HEK293 (cell line): Measurements from ENCODE around the gene MLLT10.

ENCODE experiments used
- CTCF ChIA-PET: fragments of 350-600 bp; formaldehyde crosslinking; extraction: SDS; loops from one replicate; lab custom pipeline; 2021; ENCODE audit warnings: antibody characterized with exemption; lab: Yijun Ruan, JAX
- POLR2A ChIA-PET: fragments of 300-600 bp; formaldehyde crosslinking; extraction: SDS; loops from one replicate; lab custom pipeline; 2020; ENCODE audit warnings: antibody characterized with exemption, inconsistent platforms; lab: Yijun Ruan, JAX
- H3K27ac ChIP-seq: fragments of 200-500 bp; sonication (Bioruptor generic); 2 replicates; pipeline ENCODE4 v1.5.1; 2014; ENCODE audit warnings: low read depth, low read length, control low read depth, inconsistent platforms; ENCODE audit errors: extremely low read depth
- H3K36me3 ChIP-seq, 2 experiments: fragments of 200-500 bp in 1 of 2; sonication (Bioruptor generic) in 1 of 2; 1 replicate in 1 of 2; 2 replicates in 1 of 2; pipeline ENCODE4 v1.5.1; 2014 to 2017; ENCODE audit warnings: inconsistent platforms in 2 of 2, low read length in 2 of 2; ENCODE audit not compliant: control insufficient read depth in 2 of 2, insufficient read depth in 1 of 2
- H3K4me1 ChIP-seq: fragments of 200-500 bp; sonication (Bioruptor generic); 2 replicates; pipeline ENCODE4 v1.5.1; 2014; ENCODE audit warnings: mild to moderate bottlenecking, low read length, inconsistent platforms; ENCODE audit not compliant: control insufficient read depth, insufficient read depth
- H3K4me3 ChIP-seq: 2 replicates; pipeline ENCODE4 v1.5.1; 2011; ENCODE audit warnings: low read depth, mild to moderate bottlenecking, control low read depth, low read length, moderate library complexity
- H3K9me3 ChIP-seq: fragments of 200-500 bp; sonication (Bioruptor generic); 2 replicates; pipeline ENCODE4 v1.5.1; 2014; ENCODE audit warnings: low read depth, low read length, inconsistent platforms; ENCODE audit not compliant: control insufficient read depth, insufficient read depth
- PRDM1 ChIP-seq: fragments of 450-650 bp; formaldehyde crosslinking; IDR thresholded peaks from 2 replicates; pipeline ENCODE4; 2016; ENCODE audit warnings: missing biosample characterization, missing genetic modification characterization
- TCF7L2 ChIP-seq: IDR thresholded peaks from 2 replicates; pipeline ENCODE4 v1.6.1; 2011; ENCODE audit warnings: low read depth, mild to moderate bottlenecking, inconsistent platforms, low read length, moderate library complexity, borderline replicate concordance
- ZBTB17 ChIP-seq: fragments of 450-650 bp; formaldehyde crosslinking; IDR thresholded peaks from 2 replicates; pipeline ENCODE4 v1.5.1; 2016; ENCODE audit warnings: missing biosample characterization, missing genetic modification characterization
- ZBTB7A ChIP-seq: fragments of 450-650 bp; formaldehyde crosslinking; IDR thresholded peaks from 2 replicates; pipeline ENCODE4 v1.5.1; 2016; ENCODE audit warnings: low read depth, missing biosample characterization, missing genetic modification characterization
- ZFP3 ChIP-seq: fragments of 450-650 bp; formaldehyde crosslinking; IDR thresholded peaks from 2 replicates; pipeline ENCODE4 v1.5.1; 2016; ENCODE audit warnings: low read depth, missing biosample characterization, missing genetic modification characterization
- ZIC2 ChIP-seq: fragments of 450-650 bp; formaldehyde crosslinking; IDR thresholded peaks from 2 replicates; pipeline ENCODE4 v1.5.1; 2016; ENCODE audit warnings: missing biosample characterization, missing genetic modification characterization
- ZNF133 ChIP-seq: fragments of 450-650 bp; formaldehyde crosslinking; IDR thresholded peaks from 2 replicates; pipeline ENCODE4 v1.5.1; 2016; ENCODE audit warnings: missing biosample characterization, missing genetic modification characterization
- ZNF146 ChIP-seq: fragments of 450-650 bp; formaldehyde crosslinking; IDR thresholded peaks from 2 replicates; pipeline ENCODE4 v1.5.1; 2016; ENCODE audit warnings: missing biosample characterization, missing genetic modification characterization
- ZNF169 ChIP-seq: fragments of 450-650 bp; formaldehyde crosslinking; IDR thresholded peaks from 2 replicates; pipeline ENCODE4 v1.5.1; 2016; ENCODE audit warnings: missing biosample characterization, missing genetic modification characterization
- ZNF2 ChIP-seq: fragments of 450-650 bp; formaldehyde crosslinking; IDR thresholded peaks from 2 replicates; pipeline ENCODE4 v1.5.1; 2016; ENCODE audit warnings: missing biosample characterization, missing genetic modification characterization
- ZNF354C ChIP-seq: fragments of 450-650 bp; formaldehyde crosslinking; IDR thresholded peaks from 2 replicates; pipeline ENCODE4 v1.5.1; 2016; ENCODE audit warnings: missing biosample characterization, missing genetic modification characterization, low read depth, borderline replicate concordance
- ZNF433 ChIP-seq: fragments of 450-650 bp; formaldehyde crosslinking; IDR thresholded peaks from 2 replicates; pipeline ENCODE4 v1.5.1; 2016; ENCODE audit warnings: missing biosample characterization, missing genetic modification characterization, low read depth
- ZNF660 ChIP-seq: fragments of 450-650 bp; IDR thresholded peaks from 2 replicates; pipeline ENCODE4 v1.5.1; 2018; ENCODE audit warnings: missing biosample characterization, mild to moderate bottlenecking, missing genetic modification characterization
- TF ChIP-seq, protein P1 (sequence below): fragments of 450-650 bp; formaldehyde crosslinking; IDR thresholded peaks from 2 replicates; pipeline ENCODE4 v1.5.1; 2016; ENCODE audit warnings: missing biosample characterization, missing genetic modification characterization
- TF ChIP-seq, protein P2 (sequence below): fragments of 450-650 bp; formaldehyde crosslinking; IDR thresholded peaks from 2 replicates; pipeline ENCODE4 v1.5.1; 2017; ENCODE audit warnings: missing biosample characterization, missing genetic modification characterization
- TF ChIP-seq, protein P3 (sequence below): fragments of 450-650 bp; formaldehyde crosslinking; IDR thresholded peaks from 2 replicates; pipeline ENCODE4 v1.5.1; 2016; ENCODE audit warnings: missing biosample characterization, missing genetic modification characterization
- TF ChIP-seq, protein P4 (sequence below): fragments of 450-650 bp; formaldehyde crosslinking; IDR thresholded peaks from 2 replicates; pipeline ENCODE4 v1.5.1; 2016; ENCODE audit warnings: missing biosample characterization, missing genetic modification characterization
- TF ChIP-seq, protein P5 (sequence below): fragments of 450-650 bp; formaldehyde crosslinking; IDR thresholded peaks from 2 replicates; pipeline ENCODE4 v1.5.0; 2017; ENCODE audit warnings: missing biosample characterization, missing genetic modification characterization, borderline replicate concordance
- TF ChIP-seq, protein P6 (sequence below): fragments of 450-650 bp; formaldehyde crosslinking; IDR thresholded peaks from 2 replicates; pipeline ENCODE4 v1.5.1; 2016; ENCODE audit warnings: missing biosample characterization, missing genetic modification characterization

The MLLT10 gene

DNA sequence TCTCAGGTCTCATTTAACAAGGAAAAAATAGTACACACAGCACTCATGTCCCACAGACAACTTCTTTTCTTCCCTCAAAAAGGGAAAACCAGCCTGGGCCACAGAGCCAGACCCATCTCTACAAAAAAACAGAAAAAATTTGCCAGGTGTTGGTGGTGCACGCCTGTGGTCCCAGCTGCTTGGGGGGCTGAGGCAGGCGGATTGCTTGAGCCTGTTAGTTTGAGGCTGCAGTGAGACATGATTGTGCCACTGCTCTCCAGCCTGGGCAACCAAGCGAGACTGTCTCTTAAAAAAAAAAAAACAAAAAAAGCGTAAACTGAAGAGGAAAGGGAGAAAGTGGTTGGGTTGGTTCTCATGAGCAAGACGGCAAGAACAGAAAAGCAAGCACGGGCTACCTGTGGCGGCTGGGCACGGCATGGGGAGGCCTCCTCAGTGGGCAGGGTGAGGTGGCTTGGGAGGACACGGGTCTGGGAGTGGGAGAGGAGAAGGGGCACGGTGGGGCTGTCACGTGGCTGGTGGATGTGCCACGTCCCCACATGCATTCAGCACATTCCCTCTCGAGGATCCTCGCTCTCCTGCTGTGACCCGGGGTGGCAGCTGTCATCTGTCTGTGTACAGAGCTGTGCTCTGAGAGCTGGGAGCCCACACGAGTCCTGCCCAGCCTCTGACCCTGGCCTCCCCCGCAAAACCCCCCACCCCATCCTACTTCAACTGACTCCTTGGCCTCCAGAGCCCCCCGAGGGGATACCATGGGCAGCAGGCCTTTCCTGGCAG lies 219.7 kb downstream of the MLLT10 start:
- Histone ChIP-seq H3K36me3 (peaks cover 0 to 1% of the 10 kb centered on the region in 2 experiments; a peak in 1 of 3 replicates), H3K4me1 (peaks cover 6% of the 10 kb centered on the region; the same call in 1 of the 2 replicates)
- CTCF ChIA-PET, result no interaction called here

DNA sequence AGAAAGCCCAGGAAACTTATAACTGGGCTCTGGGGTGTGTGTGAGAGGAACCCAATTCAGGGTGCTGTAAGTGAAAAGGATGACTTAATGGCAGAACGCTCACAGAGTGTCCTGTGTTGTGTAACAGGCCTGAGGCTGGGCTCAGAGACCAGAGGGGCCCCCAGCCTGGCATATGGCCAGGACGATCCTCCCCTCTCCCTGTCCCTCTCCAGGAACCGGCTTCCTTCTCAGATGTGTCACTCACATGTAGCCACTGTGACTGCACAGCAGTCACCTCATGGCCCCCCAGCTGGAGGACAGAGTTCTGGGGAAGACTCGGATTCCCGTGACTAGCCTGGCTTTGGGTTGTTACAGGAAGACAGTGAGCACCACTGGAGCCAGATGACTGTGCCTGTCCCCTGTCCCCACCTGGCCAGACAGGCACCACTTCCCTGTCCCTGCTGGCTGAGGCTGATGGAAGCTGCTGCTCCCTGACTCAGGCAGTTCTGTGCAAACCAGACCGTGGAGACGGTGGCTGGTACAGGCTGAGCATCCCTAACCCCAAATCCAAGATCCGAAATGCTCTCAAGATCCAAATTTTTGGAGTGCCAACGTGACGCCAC lies 220.5 kb downstream of the MLLT10 start:
- Histone ChIP-seq H3K9me3 (no peaks in the 10 kb centered on the region), H3K27ac (no peak overlapping the region), H3K4me3 (no peak overlapping the region), H3K36me3 (peaks cover 0 to 6% of the 10 kb centered on the region in 2 experiments; a peak in 1 of 3 replicates), H3K4me1 (peaks cover 6% of the 10 kb centered on the region; the same call in 1 of the 2 replicates)
- ChIA-PET POLR2A (no interaction called here), CTCF (no interaction called here)
- TF ChIP-seq TCF7L2, result no peak
- TF ChIP-seq ZBTB17 (tag by site-specific recombination), result peak; percentile 25; the same call in 1 of the 2 replicates
- TF ChIP-seq ZNF146 (tag by site-specific recombination), result no peak
- TF ChIP-seq, protein P1, sequence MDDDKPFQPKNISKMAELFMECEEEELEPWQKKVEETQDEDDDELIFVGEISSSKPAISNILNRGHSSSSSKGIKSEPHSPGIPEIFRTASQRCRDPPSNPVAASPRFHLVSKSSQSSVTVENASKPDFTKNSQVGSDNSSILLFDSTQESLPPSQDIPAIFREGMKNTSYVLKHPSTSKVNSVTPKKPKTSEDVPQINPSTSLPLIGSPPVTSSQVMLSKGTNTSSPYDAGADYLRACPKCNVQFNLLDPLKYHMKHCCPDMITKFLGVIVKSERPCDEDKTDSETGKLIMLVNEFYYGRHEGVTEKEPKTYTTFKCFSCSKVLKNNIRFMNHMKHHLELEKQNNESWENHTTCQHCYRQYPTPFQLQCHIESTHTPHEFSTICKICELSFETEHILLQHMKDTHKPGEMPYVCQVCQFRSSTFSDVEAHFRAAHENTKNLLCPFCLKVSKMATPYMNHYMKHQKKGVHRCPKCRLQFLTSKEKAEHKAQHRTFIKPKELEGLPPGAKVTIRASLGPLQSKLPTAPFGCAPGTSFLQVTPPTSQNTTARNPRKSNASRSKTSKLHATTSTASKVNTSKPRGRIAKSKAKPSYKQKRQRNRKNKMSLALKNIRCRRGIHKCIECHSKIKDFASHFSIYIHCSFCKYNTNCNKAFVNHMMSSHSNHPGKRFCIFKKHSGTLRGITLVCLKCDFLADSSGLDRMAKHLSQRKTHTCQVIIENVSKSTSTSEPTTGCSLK, result no peak
- 0 out of 2 replicates have a peak, but pooled peaks have one; percentile 50 for TF ChIP-seq ZNF660
- no peak for TF ChIP-seq ZNF433 (tag by site-specific recombination)
- no peak for TF ChIP-seq ZNF133 (tag by site-specific recombination)
- TF ChIP-seq ZNF354C, result no peak
- TF ChIP-seq ZBTB7A (tag by site-specific recombination), result no peak
- peak; percentile 83 for TF ChIP-seq ZIC2 (tag by site-specific recombination)
- no peak for TF ChIP-seq ZFP3 (tag by site-specific recombination)
- no peak for TF ChIP-seq ZNF2 (tag by site-specific recombination)
- no peak for TF ChIP-seq ZNF169 (tag by site-specific recombination)
- TF ChIP-seq, protein P2, sequence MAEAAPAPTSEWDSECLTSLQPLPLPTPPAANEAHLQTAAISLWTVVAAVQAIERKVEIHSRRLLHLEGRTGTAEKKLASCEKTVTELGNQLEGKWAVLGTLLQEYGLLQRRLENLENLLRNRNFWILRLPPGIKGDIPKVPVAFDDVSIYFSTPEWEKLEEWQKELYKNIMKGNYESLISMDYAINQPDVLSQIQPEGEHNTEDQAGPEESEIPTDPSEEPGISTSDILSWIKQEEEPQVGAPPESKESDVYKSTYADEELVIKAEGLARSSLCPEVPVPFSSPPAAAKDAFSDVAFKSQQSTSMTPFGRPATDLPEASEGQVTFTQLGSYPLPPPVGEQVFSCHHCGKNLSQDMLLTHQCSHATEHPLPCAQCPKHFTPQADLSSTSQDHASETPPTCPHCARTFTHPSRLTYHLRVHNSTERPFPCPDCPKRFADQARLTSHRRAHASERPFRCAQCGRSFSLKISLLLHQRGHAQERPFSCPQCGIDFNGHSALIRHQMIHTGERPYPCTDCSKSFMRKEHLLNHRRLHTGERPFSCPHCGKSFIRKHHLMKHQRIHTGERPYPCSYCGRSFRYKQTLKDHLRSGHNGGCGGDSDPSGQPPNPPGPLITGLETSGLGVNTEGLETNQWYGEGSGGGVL (tag by site-specific recombination), result peak; percentile 58
- TF ChIP-seq, protein P3, sequence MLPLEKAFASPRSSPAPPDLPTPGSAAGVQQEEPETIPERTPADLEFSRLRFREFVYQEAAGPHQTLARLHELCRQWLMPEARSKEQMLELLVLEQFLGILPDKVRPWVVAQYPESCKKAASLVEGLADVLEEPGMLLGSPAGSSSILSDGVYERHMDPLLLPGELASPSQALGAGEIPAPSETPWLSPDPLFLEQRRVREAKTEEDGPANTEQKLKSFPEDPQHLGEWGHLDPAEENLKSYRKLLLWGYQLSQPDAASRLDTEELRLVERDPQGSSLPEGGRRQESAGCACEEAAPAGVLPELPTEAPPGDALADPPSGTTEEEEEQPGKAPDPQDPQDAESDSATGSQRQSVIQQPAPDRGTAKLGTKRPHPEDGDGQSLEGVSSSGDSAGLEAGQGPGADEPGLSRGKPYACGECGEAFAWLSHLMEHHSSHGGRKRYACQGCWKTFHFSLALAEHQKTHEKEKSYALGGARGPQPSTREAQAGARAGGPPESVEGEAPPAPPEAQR, result no peak
- TF ChIP-seq, protein P4, sequence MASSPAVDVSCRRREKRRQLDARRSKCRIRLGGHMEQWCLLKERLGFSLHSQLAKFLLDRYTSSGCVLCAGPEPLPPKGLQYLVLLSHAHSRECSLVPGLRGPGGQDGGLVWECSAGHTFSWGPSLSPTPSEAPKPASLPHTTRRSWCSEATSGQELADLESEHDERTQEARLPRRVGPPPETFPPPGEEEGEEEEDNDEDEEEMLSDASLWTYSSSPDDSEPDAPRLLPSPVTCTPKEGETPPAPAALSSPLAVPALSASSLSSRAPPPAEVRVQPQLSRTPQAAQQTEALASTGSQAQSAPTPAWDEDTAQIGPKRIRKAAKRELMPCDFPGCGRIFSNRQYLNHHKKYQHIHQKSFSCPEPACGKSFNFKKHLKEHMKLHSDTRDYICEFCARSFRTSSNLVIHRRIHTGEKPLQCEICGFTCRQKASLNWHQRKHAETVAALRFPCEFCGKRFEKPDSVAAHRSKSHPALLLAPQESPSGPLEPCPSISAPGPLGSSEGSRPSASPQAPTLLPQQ, result peak; percentile 66; the same call in 1 of the 2 replicates

More for the DNA sequence above, 219.7 kb downstream of the MLLT10 start:
- TF ChIP-seq, protein P5, sequence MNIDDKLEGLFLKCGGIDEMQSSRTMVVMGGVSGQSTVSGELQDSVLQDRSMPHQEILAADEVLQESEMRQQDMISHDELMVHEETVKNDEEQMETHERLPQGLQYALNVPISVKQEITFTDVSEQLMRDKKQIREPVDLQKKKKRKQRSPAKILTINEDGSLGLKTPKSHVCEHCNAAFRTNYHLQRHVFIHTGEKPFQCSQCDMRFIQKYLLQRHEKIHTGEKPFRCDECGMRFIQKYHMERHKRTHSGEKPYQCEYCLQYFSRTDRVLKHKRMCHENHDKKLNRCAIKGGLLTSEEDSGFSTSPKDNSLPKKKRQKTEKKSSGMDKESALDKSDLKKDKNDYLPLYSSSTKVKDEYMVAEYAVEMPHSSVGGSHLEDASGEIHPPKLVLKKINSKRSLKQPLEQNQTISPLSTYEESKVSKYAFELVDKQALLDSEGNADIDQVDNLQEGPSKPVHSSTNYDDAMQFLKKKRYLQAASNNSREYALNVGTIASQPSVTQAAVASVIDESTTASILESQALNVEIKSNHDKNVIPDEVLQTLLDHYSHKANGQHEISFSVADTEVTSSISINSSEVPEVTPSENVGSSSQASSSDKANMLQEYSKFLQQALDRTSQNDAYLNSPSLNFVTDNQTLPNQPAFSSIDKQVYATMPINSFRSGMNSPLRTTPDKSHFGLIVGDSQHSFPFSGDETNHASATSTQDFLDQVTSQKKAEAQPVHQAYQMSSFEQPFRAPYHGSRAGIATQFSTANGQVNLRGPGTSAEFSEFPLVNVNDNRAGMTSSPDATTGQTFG, result no peak
- TF ChIP-seq, protein P6, sequence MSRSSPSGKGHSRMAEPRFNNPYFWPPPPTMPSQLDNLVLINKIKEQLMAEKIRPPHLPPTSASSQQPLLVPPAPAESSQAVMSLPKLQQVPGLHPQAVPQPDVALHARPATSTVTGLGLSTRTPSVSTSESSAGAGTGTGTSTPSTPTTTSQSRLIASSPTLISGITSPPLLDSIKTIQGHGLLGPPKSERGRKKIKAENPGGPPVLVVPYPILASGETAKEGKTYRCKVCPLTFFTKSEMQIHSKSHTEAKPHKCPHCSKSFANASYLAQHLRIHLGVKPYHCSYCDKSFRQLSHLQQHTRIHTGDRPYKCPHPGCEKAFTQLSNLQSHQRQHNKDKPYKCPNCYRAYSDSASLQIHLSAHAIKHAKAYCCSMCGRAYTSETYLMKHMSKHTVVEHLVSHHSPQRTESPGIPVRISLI (tag by site-specific recombination), result 0 out of 2 replicates have a peak, but pooled peaks have one; percentile 20
- peak; percentile 61; the same call in 1 of the 2 replicates for TF ChIP-seq PRDM1 (tag by site-specific recombination)
- TF ChIP-seq, all 188 proteins: peak for 2
- Histone ChIP-seq H3K4me3 (no peak overlapping the region), H3K27ac (no peak overlapping the region), H3K9me3 (no peaks in the 10 kb centered on the region)
- POLR2A ChIA-PET, result no interaction called here
